H1 (cell line): Measurements from ENCODE around the gene SPAG16. TPM values are rescaled to one million over a fixed set of nuclear protein-coding genes. Genes with fewer than 3 reads are reported as not detected.

Source experiments
- CTCF ChIA-PET: fragments of 300-600 bp; sonication (Branson Sonifier 250); formaldehyde crosslinking; loops from one replicate; lab custom pipeline; 2021; ENCODE audit not compliant: partially characterized antibody; lab: Charles Lee
- POLR2A ChIA-PET: fragments of 300-600 bp; sonication (Branson Sonifier 250); formaldehyde crosslinking; loops from one replicate; lab custom pipeline; 2021; ENCODE audit warnings: inconsistent platforms; ENCODE audit not compliant: partially characterized antibody; lab: Charles Lee
- DNase-seq, 2 experiments: peaks; one replicate each; pipeline versions ENCODE4 v3.0.0 to v3.0.0-alpha.2; 2010 to 2022; ENCODE audit warnings: low spot score in 2 of 2, low read depth in 1 of 2, mixed read lengths in 1 of 2
- FAIRE-seq: peaks from 2 replicates; lab custom pipeline; 2011; peaks lifted over from hg19 to GRCh38; lab: Jason Lieb, UNC
- H2AFZ ChIP-seq: 2 replicates; pipeline ENCODE4 v1.8.1; 2012; ENCODE audit warnings: low read length, inconsistent platforms
- H2AK5ac ChIP-seq: 2 replicates; pipeline ENCODE4 v1.6.1; 2013; ENCODE audit warnings: low read depth, low read length
- H2BK120ac ChIP-seq: replicated peaks from 2 replicates; pipeline ENCODE3; 2013; ENCODE audit warnings: low read depth, low read length, inconsistent platforms
- H2BK12ac ChIP-seq: 2 replicates; pipeline ENCODE4 v1.6.1; 2013; ENCODE audit warnings: low read depth, low read length
- H2BK15ac ChIP-seq: 2 replicates; pipeline ENCODE4 v1.6.1; 2013; ENCODE audit warnings: low read length
- H2BK20ac ChIP-seq: 2 replicates; pipeline ENCODE4 v1.6.1; 2013; ENCODE audit warnings: low read length
- H2BK5ac ChIP-seq: 2 replicates; pipeline ENCODE4 v1.6.1; 2013; ENCODE audit warnings: low read depth, low read length
- H3K14ac ChIP-seq: 2 replicates; pipeline ENCODE4 v1.6.1; 2013; ENCODE audit warnings: inconsistent platforms; ENCODE audit not compliant: insufficient read length
- H3K18ac ChIP-seq: 2 replicates; pipeline ENCODE4 v1.6.1; 2013; ENCODE audit warnings: low read length; ENCODE audit errors: extremely low read depth
- H3K23ac ChIP-seq: 2 replicates; pipeline ENCODE4 v1.6.1; 2013; ENCODE audit warnings: inconsistent platforms; ENCODE audit not compliant: insufficient read length
- H3K23me2 ChIP-seq: 2 replicates; pipeline ENCODE4 v1.6.1; 2013; ENCODE audit warnings: low read depth, low read length
- H3K27ac ChIP-seq: 2 replicates; pipeline ENCODE4 v1.6.1; 2011; ENCODE audit warnings: low read depth, low read length, inconsistent platforms
- H3K27me3 ChIP-seq, 4 experiments: replicated peaks in 1 of 4; 1 replicate in 1 of 4; 2 replicates in 3 of 4; pipeline versions ENCODE4 v1.6.1 to v1.8.1; 2011 to 2013; ENCODE audit warnings: low read length in 3 of 4, mild to moderate bottlenecking in 3 of 4, inconsistent platforms in 2 of 4, mixed read lengths in 2 of 4, moderate library complexity in 1 of 4; ENCODE audit not compliant: control insufficient read depth in 3 of 4, insufficient read depth in 3 of 4; ENCODE audit errors: extremely low read depth in 1 of 4
- H3K36me3 ChIP-seq, 4 experiments: 2 replicates each; pipeline versions ENCODE4 v1.6.1 to v1.8.1; 2011 to 2013; ENCODE audit warnings: mild to moderate bottlenecking in 4 of 4, low read length in 3 of 4, moderate library complexity in 2 of 4, control low read depth in 1 of 4, inconsistent platforms in 1 of 4; ENCODE audit not compliant: insufficient read depth in 4 of 4, control insufficient read depth in 2 of 4
- H3K4ac ChIP-seq: replicated peaks from 2 replicates; pipeline ENCODE3; 2013; ENCODE audit warnings: low read length, low read depth, mixed read lengths, inconsistent platforms; ENCODE audit not compliant: insufficient read length
- H3K4me1 ChIP-seq, 4 experiments: replicated peaks in 1 of 4; 1 replicate in 1 of 4; 2 replicates in 3 of 4; pipeline versions ENCODE4 v1.6.1 to v1.8.1; 2011 to 2013; ENCODE audit warnings: low read length in 3 of 4, inconsistent platforms in 2 of 4, mixed read lengths in 1 of 4; ENCODE audit not compliant: insufficient read depth in 4 of 4, control insufficient read depth in 3 of 4
- H3K4me2 ChIP-seq, 2 experiments: 2 replicates each; pipeline versions ENCODE4 v1.6.1 to v1.8.1; 2011 to 2013; ENCODE audit warnings: low read depth in 2 of 2, low read length in 2 of 2, control low read depth in 1 of 2, inconsistent platforms in 1 of 2, mild to moderate bottlenecking in 1 of 2; ENCODE audit not compliant: insufficient read depth in 1 of 2
- H3K4me3 ChIP-seq, 4 experiments: fragments of 200-600, 300-600 bp in 1 of 4; sonication (generic), shearing (Covaris generic), sonication (Bioruptor Twin) in 1 of 4; 2 replicates each; pipeline versions ENCODE4 v1.5.1 to v1.8.1; 2011 to 2016; ENCODE audit warnings: low read length in 4 of 4, low read depth in 3 of 4, control low read depth in 2 of 4, inconsistent platforms in 2 of 4, mild to moderate bottlenecking in 2 of 4, mixed read lengths in 1 of 4, moderate library complexity in 1 of 4; ENCODE audit not compliant: insufficient read depth in 2 of 4; ENCODE audit errors: extremely low read depth in 1 of 4
- H3K56ac ChIP-seq: replicated peaks from 2 replicates; pipeline ENCODE3; 2013; ENCODE audit warnings: low read depth, mild to moderate bottlenecking, mixed read lengths, low read length, inconsistent platforms; ENCODE audit not compliant: insufficient read length
- H3K79me1 ChIP-seq: 2 replicates; pipeline ENCODE4 v1.6.1; 2013; ENCODE audit warnings: low read depth, low read length, control low read depth
- H3K79me2 ChIP-seq, 2 experiments: 2 replicates each; pipeline versions ENCODE4 v1.6.1 to v1.8.1; 2012 to 2013; ENCODE audit warnings: low read length in 2 of 2, mild to moderate bottlenecking in 2 of 2, inconsistent platforms in 1 of 2; ENCODE audit not compliant: insufficient read depth in 2 of 2, control insufficient read depth in 1 of 2
- H3K9ac ChIP-seq, 4 experiments: replicated peaks in 1 of 4; 1 replicate in 1 of 4; 2 replicates in 3 of 4; pipeline versions ENCODE4 v1.6.1 to v1.8.1; 2011 to 2013; ENCODE audit warnings: low read depth in 3 of 4, low read length in 3 of 4, control low read depth in 2 of 4, mild to moderate bottlenecking in 2 of 4, moderate library complexity in 2 of 4, inconsistent platforms in 1 of 4; ENCODE audit errors: extremely low read depth in 1 of 4
- H3K9me3 ChIP-seq, 2 experiments: 2 replicates each; pipeline versions ENCODE4 v1.6.1 to v1.8.1; 2012 to 2013; ENCODE audit warnings: mild to moderate bottlenecking in 2 of 2, moderate library complexity in 2 of 2, control low read depth in 1 of 2, inconsistent platforms in 1 of 2, low read depth in 1 of 2, low read length in 1 of 2, mixed read lengths in 1 of 2; ENCODE audit not compliant: insufficient read depth in 2 of 2
- H4K20me1 ChIP-seq, 2 experiments: replicated peaks in 1 of 2; 2 replicates each; pipeline versions ENCODE3 to v1.8.1; 2011 to 2013; ENCODE audit warnings: inconsistent platforms in 2 of 2, low read length in 2 of 2, mild to moderate bottlenecking in 1 of 2; ENCODE audit not compliant: insufficient read depth in 2 of 2, control insufficient read depth in 1 of 2
- H4K5ac ChIP-seq: 2 replicates; pipeline ENCODE4 v1.6.1; 2013; ENCODE audit warnings: low read length, low read depth, mixed read lengths, inconsistent platforms; ENCODE audit not compliant: insufficient read length
- H4K8ac ChIP-seq: 2 replicates; pipeline ENCODE4 v1.8.0; 2013; ENCODE audit warnings: mild to moderate bottlenecking, moderate library complexity, low read length, inconsistent platforms; ENCODE audit not compliant: insufficient read depth; ENCODE audit errors: extremely low read depth
- H4K91ac ChIP-seq: replicated peaks from 2 replicates; pipeline ENCODE3; 2013; ENCODE audit warnings: low read length, mixed read lengths, inconsistent platforms; ENCODE audit not compliant: insufficient read length
- ATF3 ChIP-seq: IDR thresholded peaks from 2 replicates; pipeline ENCODE4 v1.6.1; 2011; ENCODE audit warnings: low read depth, mild to moderate bottlenecking, low read length; ENCODE audit not compliant: insufficient read depth
- CBX5 ChIP-seq: fragments of 300-800, 300-1000 bp; sonication (generic); IDR thresholded peaks from 2 replicates; pipeline ENCODE4 v1.7.1; 2016; ENCODE audit warnings: antibody characterized with exemption, low read length, low read depth
- CHD1 ChIP-seq: IDR thresholded peaks from 2 replicates; pipeline ENCODE4 v1.6.1; 2012; ENCODE audit warnings: low read depth, low read length, improper control_type of control experiment
- CREB1 ChIP-seq: IDR thresholded peaks from 2 replicates; pipeline ENCODE4 v1.6.1; 2012; ENCODE audit warnings: inconsistent platforms
- EP300 ChIP-seq, 2 experiments: IDR thresholded peaks; 1 replicate in 1 of 2; 2 replicates in 1 of 2; pipeline ENCODE4 v1.6.1; 2011 to 2012; ENCODE audit warnings: low read depth in 2 of 2, low read length in 2 of 2, mild to moderate bottlenecking in 2 of 2, borderline replicate concordance in 1 of 2, inconsistent platforms in 1 of 2, moderate library complexity in 1 of 2
- HDAC6 ChIP-seq: IDR thresholded peaks from one replicate; pipeline ENCODE4 v1.7.1; 2012; ENCODE audit warnings: low read depth, mild to moderate bottlenecking, inconsistent platforms, low read length, moderate library complexity
- JUND ChIP-seq: IDR thresholded peaks from 2 replicates; pipeline ENCODE4 v1.6.1; 2011; ENCODE audit warnings: mild to moderate bottlenecking, improper control_type of control experiment, low read length
- MAX ChIP-seq: IDR thresholded peaks from 2 replicates; pipeline ENCODE4 v1.6.1; 2012; ENCODE audit warnings: inconsistent platforms
- POLR2A ChIP-seq, 2 experiments: IDR thresholded peaks; 1 replicate in 1 of 2; 2 replicates in 1 of 2; pipeline ENCODE4 v1.6.1; 2011; ENCODE audit warnings: low read depth in 2 of 2, low read length in 2 of 2, mild to moderate bottlenecking in 2 of 2; ENCODE audit errors: control extremely low read depth in 1 of 2
- RNF2 ChIP-seq: fragments of 200-900, 300-1000 bp; sonication (generic); IDR thresholded peaks from 2 replicates; pipeline ENCODE4 v1.7.1; 2016; ENCODE audit warnings: borderline replicate concordance, low read depth, mild to moderate bottlenecking, antibody characterized with exemption, low read length; ENCODE audit not compliant: poor library complexity, severe bottlenecking; ENCODE audit errors: missing control alignments
- RXRA ChIP-seq: IDR thresholded peaks from 2 replicates; pipeline ENCODE4 v1.6.1; 2011; ENCODE audit warnings: low read depth, mild to moderate bottlenecking, low read length, moderate library complexity; ENCODE audit not compliant: insufficient read depth
- SRF ChIP-seq: IDR thresholded peaks from 2 replicates; pipeline ENCODE4 v1.6.1; 2011; ENCODE audit warnings: mild to moderate bottlenecking, low read depth, low read length, moderate library complexity
- TAF1 ChIP-seq: IDR thresholded peaks from 2 replicates; pipeline ENCODE4 v1.6.1; 2011; ENCODE audit warnings: mild to moderate bottlenecking, low read depth, low read length
- TBP ChIP-seq: IDR thresholded peaks from 2 replicates; pipeline ENCODE4 v1.6.1; 2011; ENCODE audit warnings: low read depth, low read length, improper control_type of control experiment
- YY1 ChIP-seq: IDR thresholded peaks from 2 replicates; pipeline ENCODE4 v1.6.1; 2011; ENCODE audit warnings: low read depth, mild to moderate bottlenecking, low read length
- WGBS, 2 experiments: shearing (Covaris generic) in 1 of 2; methylation state at CpG; one replicate each; pipeline versions ENCODE4 v1.1.6 to v1.1.7; 2013 to 2015; ENCODE audit warnings: low lambda C conversion rate in 2 of 2, mixed read lengths in 2 of 2, inconsistent platforms in 1 of 2, low coverage in 1 of 2, missing lambda C conversion rate in 1 of 2; ENCODE audit not compliant: insufficient replicate concordance in 2 of 2, insufficient coverage in 1 of 2, insufficient read length in 1 of 2; ENCODE audit errors: extremely low coverage in 1 of 2, missing lambda C conversion rate in 1 of 2; 5-methylcytosine and 5-hydroxymethylcytosine counted together
- polyA plus RNA-seq, 7 experiments: library from polyadenylated mRNA; depleted of rRNA in 3 of 7; stranded (reverse) in 5 of 7; unstranded in 2 of 7; fragments of >200 nt in 5 of 7; fragments of 200-250 nt in 2 of 7; gene quantifications; 1 replicate in 5 of 7; 2 replicates in 1 of 7; 4 replicates in 1 of 7; pipeline versions ENCODE4 v1.2.1 to v1.2.3, GENCODE V29; 2011 to 2013; ENCODE audit warnings: missing spikeins in 2 of 7, mixed read lengths in 2 of 7
- total RNA-seq: library from RNA; stranded (reverse); fragmentation: NEBNext Ultra II Directional; extraction: Animal tissue kit (Norgen Biotek cat#: 25700); gene quantifications from 2 replicates; pipeline ENCODE4 v1.2.1, GENCODE V29; 2021

SPAG16 gene
- total and polyA plus RNA-seq, 2 of the 8 experiments (the other 6 are each of a cell fraction or from before 2014, with no cell fraction given) = 6.0 to 14.9 TPM

GRCh38 chr2:214077727-214078126, 793.5 kb downstream of the SPAG16 start:
- no peak overlapping the region for H2BK5ac ChIP-seq

More at GRCh38 chr2:214077727-214078126, 793.5 kb downstream of the SPAG16 start:
- H2BK12ac ChIP-seq = no peak overlapping the region
- 70% methylated on average over 1 of the region's 1 CpG; no CpG with 5 or more reads in 1 of the 2 experiments for WGBS, 2 experiments
- no peak overlapping the region for H3K56ac ChIP-seq
- H2AFZ ChIP-seq = peak overlapping the region; percentile 88; the same call in 1 of the 2 replicates
- FAIRE-seq = no peak
- POLR2A ChIA-PET = no interaction called here
- no peaks in the 10 kb centered on the region for H3K79me1 ChIP-seq
- no peaks in the 10 kb centered on the region for H3K27me3 ChIP-seq
- H4K5ac ChIP-seq = no peak overlapping the region
- no peaks in the 10 kb centered on the region for H4K20me1 ChIP-seq
- DNase-seq = no peak
- CTCF ChIA-PET = interaction anchor here (0.7 kb wide), 1 partner anchor 510 kb away, joined by 5 read pairs; no protein-coding TSS in a partner anchor
- H4K8ac ChIP-seq = no peak overlapping the region
- no peak for TF ChIP-seq CREB1
- TF ChIP-seq TAF1 = no peak
- TF ChIP-seq RNF2 = no peak
- TF ChIP-seq POLR2A (IDR thresholded peaks at IDR 0.05; ENCODE audit: control extremely low read depth in 1 of 2, low read depth in 2 of 2, low read length in 2 of 2) = no peak
- no peak for TF ChIP-seq TBP
- TF ChIP-seq EP300 (IDR thresholded peaks at IDR 0.05; ENCODE audit: borderline replicate concordance in 1 of 2, low read depth in 2 of 2, low read length in 2 of 2) = no peak
- TF ChIP-seq CHD1 = no peak
- no peak for TF ChIP-seq RXRA
- no peak for TF ChIP-seq HDAC6
- TF ChIP-seq MAX = no peak
- TF ChIP-seq YY1 = no peak
- no peak for TF ChIP-seq CBX5
- TF ChIP-seq JUND = no peak
- no peak for TF ChIP-seq SRF
- no peak for TF ChIP-seq ATF3
- H2BK120ac ChIP-seq = no peak overlapping the region
- no peak overlapping the region for H3K27ac ChIP-seq
- H3K36me3 ChIP-seq = no peaks in the 10 kb centered on the region
- H3K4ac ChIP-seq = no peak overlapping the region
- no peak overlapping the region for H3K18ac ChIP-seq
- no peak overlapping the region for H2AK5ac ChIP-seq
- H3K4me2 ChIP-seq = no peak overlapping the region
- H4K91ac ChIP-seq = no peak overlapping the region
- peaks cover 0 to 4% (median 0%) of the 10 kb centered on the region in 4 experiments; a peak in 2 of 7 replicates for H3K4me1 ChIP-seq
- H3K79me2 ChIP-seq = no peaks in the 10 kb centered on the region
- no peak overlapping the region for H2BK15ac ChIP-seq
- H3K4me3 ChIP-seq = no peak overlapping the region
- H3K23ac ChIP-seq = no peak overlapping the region
- no peaks in the 10 kb centered on the region for H3K9me3 ChIP-seq
- no peak overlapping the region for H3K14ac ChIP-seq
- H3K23me2 ChIP-seq = no peaks in the 10 kb centered on the region
- H3K9ac ChIP-seq = no peak overlapping the region
- H2BK20ac ChIP-seq = no peak overlapping the region
